Activated T-cell treated with anti-CD3 and anti-CD28 coated beads, Interleukin-2, amount 50 U/mL, for 1 hour (primary cell): ENCODE measurements around the gene RAB2B.

Source experiments
- DNase-seq: peaks from one replicate; pipeline ENCODE4 v3.0.0-alpha.2; 2020

Gene RAB2B

GRCh38 chr14:21476925-21477681 lies at the start of gene RAB2B, which contains the start of gene TOX4:
TSS of gene RAB2B (minus strand) at chr14:21476959. CDS start at chr14:21476872, 87 bp downstream.
TSS of gene TOX4 (plus strand) at chr14:21477195. CDS start at chr14:21477279, 84 bp downstream.
- peak; percentile 91 for DNase-seq

DNA sequence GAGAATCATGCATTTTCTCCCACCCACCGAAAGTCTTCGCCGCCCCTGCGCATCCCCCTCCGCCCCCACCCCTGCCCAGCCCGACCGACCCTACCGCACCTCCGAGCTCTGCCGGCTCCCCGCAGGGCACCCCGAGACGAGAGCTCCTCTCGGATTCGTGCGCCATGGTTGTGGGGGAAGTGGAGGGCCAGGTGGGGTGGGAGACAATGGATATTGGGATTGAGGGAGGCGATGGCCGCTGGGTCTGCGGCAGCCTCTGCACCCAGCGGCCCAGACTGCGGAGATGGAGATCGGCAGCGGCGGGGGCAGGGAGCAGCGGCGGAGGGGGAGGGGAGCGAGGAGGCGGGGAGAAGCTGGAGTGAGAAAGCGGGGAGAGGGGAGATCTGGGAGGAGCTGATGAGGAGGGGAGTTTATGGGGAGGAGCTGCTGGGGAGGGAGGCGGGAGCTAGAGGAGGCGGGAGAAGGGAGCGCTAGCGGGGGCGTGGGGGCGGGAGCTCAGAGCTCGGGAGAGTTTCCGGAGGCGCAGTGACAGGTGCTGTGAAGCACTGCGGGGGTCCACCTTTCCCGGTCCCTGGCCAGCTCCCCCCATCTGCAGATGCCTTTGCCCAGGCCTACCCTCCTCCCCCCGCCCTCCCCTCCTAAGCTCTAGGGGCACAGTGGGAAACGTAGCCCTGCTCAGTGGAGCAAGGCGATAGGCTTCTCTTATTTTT lies 49.4 kb upstream of the RAB2B start, which contains the start of gene SALL2:
TSS of gene SALL2 (minus strand) at position 385 of the 710 bp plus-strand sequence. CDS start at position 166, 219 bp downstream.
- peak; percentile 66 for DNase-seq

GRCh38 chr14:21525571-21525961 lies 48.8 kb upstream of the RAB2B start:
- DNase-seq, result no peak

GRCh38 chr14:21524575-21525490 lies 48.1 kb upstream of the RAB2B start:
- no peak for DNase-seq

- no peak for DNase-seq
Observed at GRCh38 chr14:21523203-21523602, 46.4 kb upstream of the RAB2B start.

DNA sequence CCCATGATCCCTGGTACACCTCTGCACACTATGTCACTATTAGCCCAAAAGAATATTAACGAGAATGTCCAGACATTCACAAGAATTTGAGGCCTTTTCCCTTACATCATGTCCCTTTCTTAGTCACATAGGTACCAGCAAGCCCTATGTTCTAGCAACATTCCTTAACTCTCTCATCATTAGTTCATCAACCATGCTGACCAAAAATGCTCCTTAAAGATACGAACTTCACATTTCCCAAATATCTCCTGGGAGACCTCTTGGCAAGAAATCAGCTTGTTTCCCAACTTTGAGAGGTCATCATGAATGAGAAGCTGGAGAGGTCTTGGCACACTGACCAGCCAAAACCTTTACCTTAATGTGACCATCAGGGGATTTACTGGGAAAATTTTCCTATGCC lies 44.7 kb upstream of the RAB2B start:
- no peak for DNase-seq

DNA sequence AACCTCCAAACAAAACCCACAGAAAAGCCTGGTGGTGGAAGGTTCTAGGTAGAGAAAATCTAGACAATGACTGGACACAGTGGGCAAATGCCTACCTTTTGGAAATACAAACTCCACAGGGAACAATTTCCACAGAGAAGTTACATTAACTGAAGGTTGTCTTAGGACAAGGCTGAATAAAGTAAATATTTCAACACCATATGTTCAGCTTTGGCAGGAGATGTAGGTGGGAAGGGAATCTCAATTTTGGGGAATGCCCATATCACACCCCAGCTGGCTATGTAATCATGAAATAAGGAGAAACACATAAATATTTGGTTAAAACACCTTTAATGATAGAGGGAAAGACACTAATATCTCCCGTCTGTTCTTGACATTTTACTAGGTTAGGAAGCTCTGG lies 44.0 kb upstream of the RAB2B start:
- DNase-seq, result no peak

DNA sequence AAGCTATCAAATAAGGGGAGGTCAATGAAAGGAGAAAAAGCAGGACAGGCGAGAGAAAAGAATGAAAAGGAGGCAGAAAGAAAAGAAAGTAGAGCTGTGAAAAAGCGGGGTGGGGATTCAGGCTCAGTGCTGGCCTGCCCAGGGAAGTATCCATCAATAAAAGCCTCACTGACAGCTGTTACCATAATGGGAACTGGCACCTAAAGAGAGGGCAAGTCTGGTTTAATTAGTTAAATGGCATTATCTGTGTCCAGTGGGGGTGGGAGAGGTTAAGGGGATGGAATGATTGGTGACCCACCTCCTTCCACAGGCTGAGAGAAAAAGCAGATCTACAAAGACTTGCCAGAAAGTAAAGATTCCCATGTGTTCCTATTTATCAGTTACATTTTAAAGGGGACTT lies 42.0 kb upstream of the RAB2B start:
- no peak for DNase-seq

- DNase-seq, result no peak
Observed at GRCh38 chr14:21514341-21514740, 37.6 kb upstream of the RAB2B start.

GRCh38 chr14:21510735-21511657 lies 34.2 kb upstream of the RAB2B start, which contains the start of gene METTL3:
TSS of gene METTL3 (minus strand) at chr14:21511340. CDS start at chr14:21511223, 117 bp downstream.
- peak; percentile 90 for DNase-seq

GRCh38 chr14:21509432-21510143 lies 32.8 kb upstream of the RAB2B start:
- DNase-seq, result no peak

GRCh38 chr14:21506557-21506956 lies 29.8 kb upstream of the RAB2B start:
- DNase-seq, result no peak

DNA sequence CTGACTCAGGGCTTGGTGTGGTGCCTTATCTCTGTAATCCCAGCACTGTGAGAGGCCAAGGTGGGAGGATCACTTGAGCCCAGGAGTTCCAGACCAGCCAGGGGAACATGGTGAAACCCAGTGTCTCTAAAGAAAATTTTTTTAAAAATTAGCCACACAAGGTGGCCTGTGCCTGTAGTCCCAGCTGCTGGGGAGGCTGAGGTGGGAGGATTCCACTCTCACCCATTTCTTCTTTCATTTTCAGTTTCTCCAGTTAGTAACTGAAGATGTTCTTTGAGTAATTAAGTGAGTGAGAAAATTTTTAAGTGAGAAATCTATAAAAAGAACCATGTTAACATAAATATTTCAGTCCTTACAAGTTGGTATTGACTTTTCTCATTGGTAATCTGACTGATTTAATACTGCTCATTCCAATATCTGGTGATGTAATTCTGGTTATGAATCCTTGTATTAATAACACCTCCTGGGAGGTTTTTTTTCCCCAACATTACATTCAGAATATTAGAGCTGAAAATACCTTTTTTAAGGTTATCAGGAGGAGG lies 28.3 kb upstream of the RAB2B start:
- no peak for DNase-seq

DNA sequence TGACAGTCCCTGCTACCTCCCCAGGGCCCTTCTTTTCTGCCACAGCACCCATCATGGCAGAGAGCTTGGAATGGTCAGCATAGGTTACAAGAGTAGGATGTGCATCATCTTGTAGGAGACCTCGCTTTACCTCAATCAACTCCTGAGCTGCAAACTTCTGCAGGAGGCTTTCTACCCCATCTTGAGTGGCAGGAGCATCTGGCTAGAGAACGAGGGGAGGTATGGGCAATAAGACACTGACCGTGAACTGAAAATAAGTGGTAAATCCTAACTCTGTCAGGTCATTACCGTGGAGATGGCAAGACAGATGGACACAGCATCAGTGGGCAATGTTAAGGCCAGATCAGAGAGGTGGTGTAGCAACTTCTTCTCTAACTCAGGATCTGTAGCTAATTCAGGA lies 26.6 kb upstream of the RAB2B start:
- no peak for DNase-seq

DNA sequence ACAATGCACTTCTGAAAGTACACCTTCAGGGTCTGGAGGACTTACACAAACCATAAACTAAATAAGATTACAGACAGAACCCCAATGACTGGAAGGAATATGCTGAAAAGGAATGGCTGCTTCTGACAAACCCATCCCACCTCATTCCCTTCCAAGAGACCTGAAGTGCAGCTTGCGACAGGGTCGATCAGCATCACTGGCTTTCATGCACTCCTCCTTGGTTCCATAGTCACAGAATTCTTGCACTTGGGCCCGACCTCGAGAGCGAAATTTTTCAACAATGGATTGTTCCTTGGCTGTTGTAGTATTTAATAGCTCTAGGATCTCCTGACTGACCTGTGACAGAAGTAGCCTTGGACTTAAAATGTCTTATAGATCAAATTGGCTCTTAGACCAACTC lies 24.8 kb upstream of the RAB2B start:
- no peak for DNase-seq

DNA sequence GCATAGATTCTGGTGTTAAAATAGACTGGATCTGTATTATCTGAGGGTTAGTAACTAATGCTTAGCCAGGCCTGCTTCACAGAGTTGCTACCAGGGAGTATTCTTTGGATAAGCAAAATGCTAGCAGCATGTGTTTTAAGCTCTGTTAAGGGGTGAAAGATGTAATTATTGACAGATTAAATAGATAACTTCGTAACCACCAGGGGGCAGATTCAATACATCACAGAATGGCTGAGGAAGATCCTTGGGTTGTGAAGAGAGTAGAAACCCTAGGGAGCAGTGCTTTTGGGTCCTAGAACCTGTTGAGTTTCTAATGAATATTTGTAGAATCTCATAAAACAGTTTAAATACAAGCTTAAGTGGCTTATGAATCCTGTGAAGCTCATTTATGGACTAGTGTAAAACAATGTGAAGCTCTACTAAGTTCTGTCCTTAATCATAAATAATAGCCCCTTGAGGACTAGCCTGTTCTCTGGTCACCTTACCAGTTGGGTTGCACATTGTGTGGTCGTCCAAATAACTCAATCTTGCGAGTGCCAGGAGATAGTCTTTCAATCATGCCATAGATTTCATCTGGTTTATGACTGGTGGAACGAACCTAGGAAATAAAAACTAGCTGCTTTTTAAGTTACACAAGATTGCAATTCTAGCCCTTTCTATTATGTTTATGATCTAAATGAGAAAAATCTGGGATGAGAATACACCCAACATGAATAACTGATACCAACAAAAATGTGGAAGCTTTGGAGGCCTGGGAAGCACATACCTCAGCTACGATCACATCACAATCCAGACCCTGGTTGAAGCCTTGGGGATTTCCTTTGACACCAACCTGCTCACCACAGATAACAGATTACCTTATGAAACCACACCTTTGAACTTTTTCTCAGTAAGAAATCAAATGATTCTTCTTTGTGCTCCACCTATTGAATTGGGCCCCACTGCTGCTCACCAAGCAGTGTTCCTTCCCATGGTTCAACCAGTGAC lies 22.1 kb upstream of the RAB2B start:
- DNase-seq, result no peak

- DNase-seq, result no peak
Observed at GRCh38 chr14:21496453-21496852, 19.7 kb upstream of the RAB2B start.

DNA sequence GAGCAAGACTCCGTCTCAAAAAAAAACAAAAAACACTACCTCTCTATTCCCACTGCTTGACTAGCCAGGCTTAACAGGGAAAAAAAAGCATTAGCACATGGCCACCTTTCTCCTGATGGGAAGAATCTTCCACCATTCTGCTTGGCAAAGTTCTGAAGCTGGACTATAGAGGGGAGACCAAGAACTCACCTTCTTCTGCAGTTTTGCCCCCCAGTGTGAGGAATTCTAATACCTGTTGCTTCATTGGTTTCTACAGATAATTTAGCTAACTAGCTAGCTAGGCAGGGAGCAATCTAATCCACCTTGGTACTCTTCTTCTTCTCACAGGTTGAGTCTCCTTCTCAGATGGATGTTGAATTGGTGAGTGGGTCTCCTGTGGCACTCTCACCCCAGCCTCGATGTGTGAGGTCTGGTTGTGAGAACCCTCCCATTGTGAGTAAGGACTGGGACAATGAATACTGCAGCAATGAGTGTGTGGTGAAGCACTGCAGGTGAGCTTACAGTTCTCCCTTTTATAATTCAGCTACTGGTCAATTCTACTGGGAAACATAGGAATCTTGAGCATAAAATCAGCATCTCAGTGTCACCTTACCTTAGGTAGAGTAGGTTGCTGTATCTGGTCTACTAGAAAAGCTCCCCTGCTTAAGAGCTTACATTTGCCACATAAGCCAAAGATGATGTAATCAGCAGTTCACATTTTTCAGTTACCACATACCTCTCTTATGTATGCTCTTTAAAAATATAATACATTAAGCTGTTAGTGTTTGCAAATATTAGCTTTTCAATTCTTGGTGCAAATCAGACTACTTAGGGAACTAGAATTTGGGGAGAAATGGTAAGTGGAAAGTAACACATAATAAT lies 18.4 kb upstream of the RAB2B start:
- DNase-seq, result no peak
